Right cardiac atrium (tissue), 5 donors: ENCODE results near the gene SLC11A1. TPM values are rescaled to one million over a fixed set of nuclear protein-coding genes. Genes with fewer than 3 reads are reported as not detected.

Source experiments
- ATAC-seq, 2 donors: fragments of 200-7000 bp; cut with Tn5 transposase; one replicate each; pipeline versions ENCODE4 v1.8.0 to v1.9.1; 2020; ENCODE audit warnings: moderate library complexity in 2 of 2, mild to moderate bottlenecking in 1 of 2
- DNase-seq, 3 donors: peaks; one replicate each; pipeline ENCODE4 v3.0.0-alpha.2; 2020
- H3K27ac ChIP-seq: one replicate; pipeline ENCODE4 v1.5.1; 2013; ENCODE audit warnings: mild to moderate bottlenecking, low read length, control low read depth, moderate library complexity
- H3K27me3 ChIP-seq: one replicate; pipeline ENCODE4 v1.6.1; 2013; ENCODE audit not compliant: control insufficient read depth, insufficient read depth
- H3K4me1 ChIP-seq: one replicate; pipeline ENCODE4 v1.6.1; 2013; ENCODE audit warnings: low read length; ENCODE audit not compliant: control insufficient read depth, insufficient read depth
- H3K4me3 ChIP-seq: one replicate; pipeline ENCODE4 v1.5.1; 2013; ENCODE audit warnings: low read length, control low read depth
- H3K9me3 ChIP-seq: one replicate; pipeline ENCODE4 v1.6.1; 2013; ENCODE audit warnings: low read length; ENCODE audit not compliant: control insufficient read depth
- WGBS: extraction: QIAGEN DNeasy Blood & Tissue Kit; methylation state at CpG from one replicate; pipeline ENCODE4 v1.1.7; 2013; 5-methylcytosine and 5-hydroxymethylcytosine counted together
- intact Hi-C, 4 donors: fragments of 100-400 bp; cut with DNase I; formaldehyde crosslinking; loops; one replicate each; pipeline versions ENCODE4 v1.11.0 to v1.14.0; 2022 to 2023
- polyA plus RNA-seq: library from polyadenylated mRNA; stranded (reverse); fragments of 200-250 nt; gene quantifications from one replicate; pipeline ENCODE4 v1.2.3, GENCODE V29; 2013
- total RNA-seq, 4 donors: library from RNA; stranded (reverse); fragmentation: NEBNext Ultra II Directional; extraction: Animal tissue kit (Norgen Biotek cat#: 25700); gene quantifications; one replicate each; pipeline ENCODE4 v1.2.1, GENCODE V29; 2021
- donor health status: healthy with polysubstance abuse.
- donor health status: DM: no; HTN: yes; CAD: no.
- donor health status: DM: no; HTN: no; CAD: no.
- donor health status: DM: no; HTN: yes; CAD: no; lungs with severe emphysema.
- donor health status: DM: yes; HTN: yes; CAD: no.

SLC11A1 gene
- total and polyA plus RNA-seq, 5 donors: 6.4 to 19.5 (median 13.8) TPM

GRCh38 chr2:218345491-218346236, 36.4 kb upstream of the SLC11A1 start:
- 79% methylated on average over 12 of the region's 12 CpGs for WGBS
- intact Hi-C loops: no loop called here
- H3K4me1 ChIP-seq: no peaks in the 10 kb centered on the region
- DNase-seq: no peak
- no peak overlapping the region for H3K27ac ChIP-seq
- no peak overlapping the region for H3K4me3 ChIP-seq
- no peaks in the 10 kb centered on the region for H3K27me3 ChIP-seq
- no peaks in the 10 kb centered on the region for H3K9me3 ChIP-seq
- no peak for ATAC-seq

DNA sequence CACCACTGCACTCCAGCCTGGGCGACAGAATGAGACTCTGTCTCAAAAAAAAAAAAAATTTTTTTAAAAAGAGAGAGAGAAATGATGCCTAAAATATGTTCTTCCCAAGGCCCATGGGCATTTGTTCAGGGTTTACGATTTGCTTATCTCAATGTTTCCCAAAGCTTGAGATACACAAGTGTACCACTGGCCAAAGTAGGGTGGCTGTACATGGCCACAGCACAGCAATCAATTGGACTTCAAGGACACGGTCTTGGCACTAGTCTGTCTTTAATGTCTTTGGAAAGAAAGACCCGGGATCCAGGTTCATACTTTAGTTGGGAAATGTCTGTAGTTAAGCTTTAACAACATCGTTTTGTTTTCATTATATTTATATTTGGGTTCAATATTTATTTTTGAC, 34.9 kb upstream of the SLC11A1 start:
- H3K4me3 ChIP-seq: no peak overlapping the region
- 69% methylated on average over 5 of the region's 5 CpGs for WGBS
- no peaks in the 10 kb centered on the region for H3K9me3 ChIP-seq
- DNase-seq (no peak), ATAC-seq (no peak)
- no peaks in the 10 kb centered on the region for H3K4me1 ChIP-seq
- H3K27ac ChIP-seq: no peak overlapping the region
- intact Hi-C loops: no loop called here
- no peaks in the 10 kb centered on the region for H3K27me3 ChIP-seq

- Histone ChIP-seq H3K9me3 (no peaks in the 10 kb centered on the region), H3K27ac (no peak overlapping the region), H3K4me3 (no peak overlapping the region), H3K27me3 (no peaks in the 10 kb centered on the region), H3K4me1 (no peaks in the 10 kb centered on the region)
- intact Hi-C loops: no loop called here
- WGBS: 85% methylated on average over 14 of the region's 14 CpGs
- DNase-seq (no peak), ATAC-seq (no peak)
These were observed 28.0 kb upstream of the SLC11A1 start for GRCh38 chr2:218354045-218354444.

GRCh38 chr2:218354850-218355443, 27.1 kb upstream of the SLC11A1 start:
- ATAC-seq (no peak), DNase-seq (no peak)
- intact Hi-C loops: loop anchor here in 3 of 4 donors (5.0 kb wide), 2 partner anchors 48 to 53 kb away; no protein-coding TSS in a partner anchor
- Histone ChIP-seq H3K4me3 (no peak overlapping the region), H3K9me3 (no peaks in the 10 kb centered on the region), H3K27me3 (no peaks in the 10 kb centered on the region), H3K4me1 (no peaks in the 10 kb centered on the region), H3K27ac (no peak overlapping the region)
- 80% methylated on average over 20 of the region's 20 CpGs for WGBS

DNA sequence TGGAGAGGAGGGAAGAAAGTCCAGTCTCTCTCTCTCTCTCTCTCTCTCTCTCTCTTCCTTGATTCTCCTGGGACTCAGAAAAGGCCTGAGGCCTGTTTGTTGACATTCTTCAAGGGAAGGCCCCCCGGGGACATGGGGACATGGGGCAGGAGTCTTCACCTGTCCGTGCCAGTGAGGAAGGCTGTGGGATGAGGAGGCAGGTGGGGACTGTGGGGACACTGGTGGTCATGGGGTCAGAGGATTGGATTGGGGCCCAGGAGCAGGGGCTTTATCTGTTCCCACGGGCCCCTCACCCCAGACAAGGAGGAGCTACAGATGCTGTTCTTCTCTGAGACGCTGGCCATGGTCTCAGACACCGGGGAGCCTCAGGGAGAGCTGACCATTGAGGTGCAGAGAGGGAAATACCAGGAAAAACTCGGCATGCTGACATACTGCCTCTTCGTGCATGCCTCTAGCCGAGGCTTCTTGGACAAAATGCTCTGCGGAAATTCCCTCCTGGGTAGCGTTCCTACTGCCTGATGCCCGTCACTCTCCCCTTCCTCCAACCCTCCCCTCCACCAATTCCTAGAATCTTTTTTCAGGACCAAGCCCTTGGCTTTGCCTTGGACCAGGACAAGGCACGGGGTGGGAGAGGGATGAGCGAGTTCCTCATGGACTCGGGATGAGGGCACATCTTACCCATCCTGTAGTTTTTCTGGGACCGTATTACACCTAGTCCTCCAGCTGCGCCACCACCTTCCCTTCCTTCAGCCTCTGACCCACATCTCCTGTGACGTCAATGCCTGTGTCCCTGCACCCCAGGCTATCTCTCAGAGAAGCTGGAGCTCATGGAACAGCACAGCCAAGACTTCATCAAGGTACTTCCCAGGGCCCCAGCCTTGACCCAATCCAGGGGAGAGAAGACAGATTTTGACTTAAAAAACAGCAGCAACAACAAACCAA, 24.6 kb upstream of the SLC11A1 start:
- H3K27ac ChIP-seq: no peak overlapping the region
- H3K4me1 ChIP-seq: no peaks in the 10 kb centered on the region
- H3K9me3 ChIP-seq: no peaks in the 10 kb centered on the region
- intact Hi-C loops: loop anchor here (2.0 to 5.0 kb wide), 3 partner anchors 50 to 57 kb away; no protein-coding TSS in a partner anchor
- WGBS: 54% methylated on average over 17 of the region's 17 CpGs
- ATAC-seq (peak; percentile 18 to 34), DNase-seq (no peak)
- H3K27me3 ChIP-seq: no peaks in the 10 kb centered on the region
- no peak overlapping the region for H3K4me3 ChIP-seq

DNA sequence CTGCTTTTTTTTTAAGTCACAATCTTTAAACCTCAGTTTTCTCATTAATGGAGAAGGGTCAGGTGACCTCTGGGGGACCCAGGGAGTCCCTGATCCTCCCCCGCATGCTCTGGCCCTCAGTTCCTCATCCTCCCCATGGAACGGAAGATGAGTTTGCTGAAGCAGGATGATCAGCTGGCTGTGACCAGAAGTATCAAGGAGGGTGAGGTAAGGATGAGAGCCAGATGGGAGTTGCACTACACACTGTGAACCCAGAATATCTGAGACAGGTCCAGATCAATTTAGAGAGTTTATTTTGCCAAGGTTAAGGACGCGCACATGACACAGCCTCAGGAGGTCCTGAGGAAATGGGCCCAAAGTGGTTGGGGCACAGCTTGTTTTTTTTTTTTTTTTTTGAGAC, 21.6 kb upstream of the SLC11A1 start:
- WGBS: 80% methylated on average over 4 of the region's 4 CpGs
- intact Hi-C loops: no loop called here
- Histone ChIP-seq H3K9me3 (no peaks in the 10 kb centered on the region), H3K4me1 (no peaks in the 10 kb centered on the region), H3K27me3 (no peaks in the 10 kb centered on the region), H3K4me3 (no peak overlapping the region), H3K27ac (no peak overlapping the region)
- peak in 1 of 3 donors; percentile 50 for DNase-seq
- ATAC-seq: peak; percentile 20 to 31

GRCh38 chr2:218362606-218363005, 19.5 kb upstream of the SLC11A1 start:
- ATAC-seq (no peak), DNase-seq (peak in 1 of 3 donors; percentile 27)
- 88% methylated on average over 8 of the region's 8 CpGs for WGBS
- Histone ChIP-seq H3K27ac (no peak overlapping the region), H3K27me3 (no peaks in the 10 kb centered on the region), H3K9me3 (no peaks in the 10 kb centered on the region), H3K4me3 (no peak overlapping the region), H3K4me1 (no peaks in the 10 kb centered on the region)
- intact Hi-C loops: no loop called here

GRCh38 chr2:218363736-218364135, 18.3 kb upstream of the SLC11A1 start:
- no peaks in the 10 kb centered on the region for H3K4me1 ChIP-seq
- no peak for DNase-seq
- no peaks in the 10 kb centered on the region for H3K9me3 ChIP-seq
- no peaks in the 10 kb centered on the region for H3K27me3 ChIP-seq
- 77% methylated on average over 3 of the region's 3 CpGs for WGBS
- no peak overlapping the region for H3K27ac ChIP-seq
- no peak for ATAC-seq
- intact Hi-C loops: no loop called here
- H3K4me3 ChIP-seq: no peak overlapping the region

GRCh38 chr2:218364196-218364595, 17.9 kb upstream of the SLC11A1 start:
- ATAC-seq (no peak), DNase-seq (peak in 1 of 3 donors; percentile 32)
- Histone ChIP-seq H3K27me3 (no peaks in the 10 kb centered on the region), H3K4me3 (no peak overlapping the region), H3K27ac (no peak overlapping the region), H3K9me3 (no peaks in the 10 kb centered on the region), H3K4me1 (no peaks in the 10 kb centered on the region)
- 78% methylated on average over 6 of the region's 6 CpGs for WGBS
- intact Hi-C loops: no loop called here

- peak overlapping the region; percentile 94 for H3K27ac ChIP-seq
- no peaks in the 10 kb centered on the region for H3K27me3 ChIP-seq
- H3K4me3 ChIP-seq: peak overlapping the region; percentile 55
- DNase-seq (peak in 1 of 3 donors; percentile 47), ATAC-seq (no peak)
- H3K4me1 ChIP-seq: no peaks in the 10 kb centered on the region
- intact Hi-C loops: no loop called here
- 89% methylated on average over 9 of the region's 9 CpGs for WGBS
- no peaks in the 10 kb centered on the region for H3K9me3 ChIP-seq
These were observed 15.3 kb upstream of the SLC11A1 start for GRCh38 chr2:218366621-218367414.
